HG03521 (cell line): ENCODE data around the gene ADGRG7.
A peak's percentile ranks its signal among the peaks of the same experiment; 100 is the strongest.
"Not testable (repeated sequence)": the region's sequence is repeated elsewhere in the genome, so short reads cannot be mapped to it uniquely, and the experiment has no call there.

Source experiments
- ATAC-seq: cut with Tn5 transposase; IDR thresholded peaks from one replicate; pipeline ENCODE4 v1.9.1; 2021; ENCODE audit warnings: mild to moderate bottlenecking, moderate library complexity; ENCODE audit not compliant: unreplicated experiment

ADGRG7 gene

GRCh38 chr3:100609305-100609704 lies at the start of gene ADGRG7:
ADGRG7 (plus strand) TSS chr3:100609601; CDS start chr3:100609857, 256 bp downstream.
- no peak for ATAC-seq

GRCh38 chr3:100560426-100560825 lies 49.0 kb upstream of the ADGRG7 start:
- no peak for ATAC-seq

- ATAC-seq: no peak
Measured at GRCh38 chr3:100561459-100562158, 47.8 kb upstream of the ADGRG7 start.

GRCh38 chr3:100562224-100562857 lies 47.1 kb upstream of the ADGRG7 start:
- ATAC-seq: no peak

GRCh38 chr3:100563228-100563627 lies 46.2 kb upstream of the ADGRG7 start:
- no peak for ATAC-seq

- no peak for ATAC-seq
Measured at GRCh38 chr3:100563652-100564211, 45.7 kb upstream of the ADGRG7 start.

GRCh38 chr3:100570811-100571210 lies 38.6 kb upstream of the ADGRG7 start:
- ATAC-seq: no peak

GRCh38 chr3:100574536-100574935 lies 34.9 kb upstream of the ADGRG7 start:
- no peak for ATAC-seq

- ATAC-seq: no peak
Measured at GRCh38 chr3:100575704-100576103, 33.7 kb upstream of the ADGRG7 start.

- ATAC-seq: no peak
Measured at GRCh38 chr3:100577382-100578008, 31.9 kb upstream of the ADGRG7 start.

- ATAC-seq: no peak
Measured at GRCh38 chr3:100578646-100579045, 30.8 kb upstream of the ADGRG7 start.

GRCh38 chr3:100580147-100580546 lies 29.3 kb upstream of the ADGRG7 start:
- no peak for ATAC-seq

GRCh38 chr3:100581650-100582049 lies 27.8 kb upstream of the ADGRG7 start:
- no peak for ATAC-seq

- ATAC-seq: not testable (repeated sequence)
Measured at GRCh38 chr3:100582157-100582556, 27.2 kb upstream of the ADGRG7 start.

GRCh38 chr3:100584101-100584660 lies 25.2 kb upstream of the ADGRG7 start:
- no peak for ATAC-seq

GRCh38 chr3:100586832-100587231 lies 22.6 kb upstream of the ADGRG7 start:
- no peak for ATAC-seq

- no peak for ATAC-seq
Measured at GRCh38 chr3:100588251-100588650, 21.1 kb upstream of the ADGRG7 start.

- peak; percentile 70 for ATAC-seq
Measured at GRCh38 chr3:100590114-100590839, 19.1 kb upstream of the ADGRG7 start.

- ATAC-seq: no peak
Measured at GRCh38 chr3:100590840-100591147, 18.6 kb upstream of the ADGRG7 start.

- no peak for ATAC-seq
Measured at GRCh38 chr3:100591411-100591810, 18.0 kb upstream of the ADGRG7 start.
